GM19099 (cell line): Measurements from ENCODE around the gene TGFBRAP1.

ENCODE experiments used
- POLR2A ChIP-seq: IDR thresholded peaks from 3 replicates; pipeline ENCODE4 v1.6.1; 2011; ENCODE audit warnings: low read depth; ENCODE audit not compliant: insufficient read length; ENCODE audit errors: extremely low read depth

The TGFBRAP1 gene

DNA sequence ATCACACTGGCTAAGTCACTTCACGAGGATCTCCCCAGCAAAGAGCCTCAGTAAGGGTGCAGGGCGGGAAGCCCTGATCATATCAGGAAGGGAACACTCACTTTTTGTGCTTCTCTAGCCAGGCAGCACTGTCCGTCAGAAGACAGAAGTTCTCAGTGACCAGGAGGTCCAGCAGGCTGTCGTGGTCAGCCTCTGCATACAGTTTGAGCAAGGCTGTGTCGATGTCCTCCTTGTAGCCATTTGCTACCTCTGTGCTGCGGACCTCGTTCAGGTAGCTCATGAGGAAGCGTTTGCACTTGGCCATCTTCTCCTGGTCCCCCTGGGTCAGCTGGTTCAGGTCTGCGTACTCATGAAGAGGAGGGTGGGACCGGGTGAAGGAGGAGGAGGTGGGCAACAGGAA lies 49.3 kb downstream of the TGFBRAP1 start:
- TF ChIP-seq POLR2A = no peak

DNA sequence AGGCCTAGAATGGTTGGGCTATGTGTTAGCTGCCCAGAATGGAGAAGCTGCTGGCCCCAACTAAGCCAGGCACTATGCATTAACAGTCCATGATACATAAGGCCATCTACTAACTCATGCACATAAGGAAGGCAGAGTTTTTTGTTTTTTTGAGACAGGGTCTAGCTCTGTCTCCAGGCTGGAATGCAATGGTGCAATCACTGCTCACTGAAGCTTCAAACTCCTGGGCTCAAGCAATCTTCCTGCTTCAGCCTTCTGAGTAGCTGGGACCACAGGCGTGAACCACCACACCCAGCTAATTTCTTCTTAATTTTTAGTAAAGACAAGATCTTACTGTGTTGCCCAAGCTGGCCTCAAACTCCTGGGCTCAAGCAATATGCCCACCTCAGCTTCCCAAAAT lies 50.4 kb downstream of the TGFBRAP1 start:
- no peak for TF ChIP-seq POLR2A

DNA sequence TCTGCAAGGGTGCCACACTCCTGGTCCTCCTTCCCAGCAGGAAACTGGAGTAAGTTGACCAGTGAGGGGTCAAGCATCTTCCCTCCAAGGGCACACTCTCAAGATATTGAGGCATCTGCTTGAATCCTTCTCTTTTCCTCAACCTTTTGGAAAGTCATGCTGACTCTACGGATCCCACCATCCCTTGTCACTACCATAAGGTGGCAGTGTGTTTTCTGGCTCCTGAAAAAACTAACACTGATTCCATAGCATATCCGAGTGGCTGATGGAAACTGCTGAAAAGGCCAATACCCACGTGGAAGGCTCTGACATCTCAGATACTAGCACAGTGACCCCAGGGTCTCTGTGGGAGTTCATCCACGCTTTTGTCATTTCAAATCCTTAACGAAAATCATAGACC lies 50.9 kb downstream of the TGFBRAP1 start:
- no peak for TF ChIP-seq POLR2A

DNA sequence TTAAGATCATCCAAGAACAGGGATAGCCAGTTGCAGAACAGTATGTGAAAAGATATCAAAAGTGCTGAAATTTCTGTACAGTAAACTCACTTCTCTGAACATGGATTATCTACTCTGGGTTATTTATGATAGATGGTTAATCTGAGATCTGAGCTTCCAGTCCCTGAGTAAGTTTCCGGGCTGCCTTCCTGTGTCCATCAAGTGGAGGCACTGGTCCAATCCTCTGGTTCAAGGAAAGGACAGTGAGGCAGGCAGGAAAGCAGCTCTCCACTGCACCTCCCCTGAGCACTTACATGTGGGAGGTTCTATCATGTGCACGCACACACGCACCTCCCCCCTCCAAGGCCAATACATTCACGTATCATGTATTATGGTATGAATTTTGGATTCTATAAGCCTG lies 55.5 kb downstream of the TGFBRAP1 start:
- no peak for TF ChIP-seq POLR2A

DNA sequence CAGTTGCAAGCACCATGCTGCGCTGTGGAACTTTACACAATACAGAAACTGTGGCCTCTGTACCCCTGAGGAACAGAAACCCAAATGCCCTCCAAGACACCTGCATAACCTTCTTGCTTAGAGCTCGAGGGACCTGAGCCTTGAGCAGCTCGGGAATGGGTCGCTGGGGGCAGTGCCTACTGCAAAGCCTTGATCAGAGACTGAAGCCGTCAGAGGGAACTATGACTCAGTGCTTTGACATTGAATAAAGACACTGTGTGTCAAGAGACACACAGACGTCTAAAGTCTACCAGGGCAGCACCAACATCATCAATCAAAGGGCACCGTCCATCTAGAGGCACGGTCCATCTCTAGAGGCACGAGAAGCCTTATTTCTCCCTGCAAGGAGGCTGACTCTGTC lies 57.4 kb downstream of the TGFBRAP1 start:
- no peak for TF ChIP-seq POLR2A

DNA sequence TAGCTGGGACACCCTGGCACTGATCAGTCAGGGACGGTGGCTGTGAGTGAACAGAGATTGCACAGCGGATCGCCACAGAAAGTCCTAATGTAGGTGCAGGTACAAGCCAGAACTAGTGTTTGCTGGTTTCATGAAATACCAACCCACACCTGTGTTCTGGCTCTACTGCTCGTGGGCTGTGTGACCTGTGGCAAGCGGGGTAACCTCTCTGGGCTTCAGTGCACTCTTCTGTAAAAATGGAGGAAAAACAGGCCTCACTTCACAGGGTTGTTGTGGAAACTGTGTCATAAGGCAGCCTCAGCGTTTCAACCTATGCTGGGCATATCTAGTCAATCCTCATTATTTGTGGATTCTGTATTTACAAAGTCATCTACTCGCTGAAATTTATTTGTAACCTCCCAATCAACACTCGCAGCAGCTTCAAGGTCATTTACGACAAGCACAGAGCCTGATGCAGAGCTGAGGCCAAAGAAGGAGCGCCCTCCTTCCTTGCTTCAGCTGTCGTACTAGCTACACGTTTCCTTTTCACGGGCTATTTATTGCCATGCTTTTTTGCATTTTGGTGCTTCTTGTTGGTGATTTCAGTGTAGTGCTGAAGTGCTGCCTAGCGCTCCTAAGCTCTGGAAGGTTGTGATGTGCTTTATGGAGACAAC lies 58.0 kb downstream of the TGFBRAP1 start:
- no peak for TF ChIP-seq POLR2A

DNA sequence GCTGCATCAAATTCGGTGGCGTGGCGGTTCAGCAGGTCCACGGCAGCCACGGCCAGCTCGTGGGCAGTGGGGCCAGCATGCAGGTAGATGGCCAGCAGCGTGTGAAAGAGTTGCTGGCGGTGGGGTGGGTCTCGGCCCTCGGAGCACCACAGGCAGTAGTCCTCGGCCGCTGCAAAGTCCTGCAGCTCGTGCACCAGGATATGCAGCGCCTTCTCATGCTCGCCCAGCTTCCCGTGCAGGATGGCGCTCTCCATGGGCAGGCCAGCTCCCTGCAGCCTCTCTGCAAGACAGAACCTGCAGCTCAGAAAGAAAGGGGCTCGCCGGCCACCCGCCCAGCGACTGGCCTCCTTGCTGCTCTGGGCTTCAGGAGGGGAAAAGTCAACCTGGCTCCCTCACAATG lies 60.1 kb downstream of the TGFBRAP1 start:
- no peak for TF ChIP-seq POLR2A

DNA sequence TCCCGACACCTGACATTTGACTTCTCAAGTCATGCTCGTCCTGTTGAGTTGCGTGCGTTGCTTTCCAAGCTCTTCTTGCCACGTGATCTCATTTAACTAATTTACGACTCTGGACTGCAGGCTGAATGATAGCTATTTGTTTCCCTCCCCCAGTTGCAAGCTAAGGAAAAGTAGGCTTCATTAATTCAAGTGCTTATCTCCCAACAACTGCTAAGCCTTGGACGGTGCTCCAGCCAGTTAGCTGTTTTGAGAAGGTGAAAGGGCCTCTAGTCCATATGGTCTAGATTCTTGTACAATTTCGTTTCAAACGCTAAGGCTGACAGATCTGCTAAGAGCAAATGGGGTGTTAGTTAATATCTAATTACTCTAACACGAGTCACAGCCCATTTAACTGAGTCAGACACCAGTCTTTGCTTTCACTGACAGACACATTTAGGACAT lies 66.9 kb downstream of the TGFBRAP1 start:
- TF ChIP-seq POLR2A = no peak

DNA sequence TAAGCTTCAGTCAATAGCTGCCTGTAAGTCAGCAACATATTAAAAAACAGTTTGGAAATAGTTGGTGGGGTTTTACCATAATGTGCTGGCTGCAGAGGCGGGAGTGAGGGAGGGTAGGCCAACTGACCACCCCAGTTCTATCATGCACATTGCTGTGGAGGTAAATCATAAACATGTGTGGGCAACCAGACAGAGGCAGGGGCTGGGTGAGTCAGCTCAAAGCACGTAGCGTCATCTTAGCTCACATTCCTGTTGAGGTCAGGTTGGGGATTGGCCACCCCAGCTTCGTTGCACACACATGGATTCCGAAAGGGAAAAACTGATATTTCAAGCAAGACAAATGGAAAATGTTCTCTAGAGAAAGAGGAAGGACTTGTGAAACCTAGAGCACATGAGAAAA lies 68.5 kb downstream of the TGFBRAP1 start:
- no peak for TF ChIP-seq POLR2A

DNA sequence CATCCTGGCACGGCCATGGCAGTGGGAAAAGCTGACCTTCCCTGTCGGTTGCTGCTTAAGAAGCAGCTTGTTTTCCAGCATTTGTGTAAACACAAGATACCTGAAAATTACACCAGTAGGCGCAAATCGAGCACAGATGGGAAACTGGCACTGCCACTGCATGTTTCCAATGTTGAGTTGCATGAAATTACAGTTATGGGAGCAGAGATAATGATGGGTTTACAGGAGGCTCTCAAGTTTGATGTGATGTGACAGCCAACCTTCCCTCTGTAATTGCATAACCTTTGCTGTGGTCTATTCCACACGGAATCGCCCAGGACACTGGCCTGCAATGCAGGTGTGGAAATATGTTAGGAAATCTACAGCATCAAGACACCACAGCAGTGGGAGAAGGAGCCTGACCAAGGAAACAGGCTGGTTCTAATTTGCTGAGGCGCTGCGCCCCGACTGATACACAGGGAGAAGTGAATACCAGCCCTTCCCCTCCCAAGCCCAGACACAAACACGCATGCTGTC lies 70.6 kb downstream of the TGFBRAP1 start:
- no peak for TF ChIP-seq POLR2A

DNA sequence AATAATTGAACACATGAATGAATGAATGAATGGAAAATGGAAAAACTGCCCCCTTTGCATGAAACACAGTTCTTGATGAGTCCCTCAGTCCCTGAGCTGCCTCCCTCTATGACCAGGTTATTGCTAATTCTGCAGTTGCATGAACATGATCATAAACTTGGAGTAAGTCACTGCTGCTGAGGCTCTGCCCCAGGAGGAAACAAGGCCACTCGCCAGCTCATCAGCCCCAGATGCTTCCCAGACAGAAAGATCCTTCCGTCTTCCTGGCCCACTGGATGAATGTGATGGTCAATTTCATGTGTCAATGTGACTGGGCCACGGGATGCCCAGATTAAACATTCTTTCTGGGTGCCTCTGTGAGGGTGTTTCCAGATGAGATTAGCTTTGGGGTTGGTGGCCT lies 71.6 kb downstream of the TGFBRAP1 start:
- TF ChIP-seq POLR2A = no peak

DNA sequence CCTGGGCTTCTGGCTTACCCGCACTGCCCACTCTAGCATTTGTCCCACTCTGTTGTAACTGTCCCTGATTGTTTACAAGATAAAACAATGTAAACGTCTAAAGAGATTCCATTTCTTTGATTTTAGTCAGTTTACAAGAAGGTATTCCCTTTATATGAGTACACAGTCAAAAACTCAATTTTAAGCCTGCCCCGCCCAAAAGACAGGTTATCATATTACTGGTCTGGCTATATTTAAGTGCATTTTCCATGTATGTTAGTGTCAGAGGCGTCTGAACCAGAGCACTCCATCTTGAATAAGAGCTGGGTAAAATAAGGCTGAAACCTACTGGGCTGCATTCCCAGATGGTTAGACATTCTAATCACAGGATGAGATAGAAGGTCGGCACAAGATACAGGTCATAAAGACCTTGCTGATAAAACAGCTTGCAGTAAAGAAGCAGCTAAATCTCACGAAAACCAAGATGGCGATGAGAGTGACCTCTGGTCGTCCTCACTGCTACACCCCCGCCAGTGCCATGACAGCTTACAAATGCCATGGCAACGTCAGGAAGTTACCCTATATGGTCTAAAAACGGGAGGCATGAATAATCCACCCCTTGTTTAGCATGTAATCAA lies 73.0 kb downstream of the TGFBRAP1 start:
- TF ChIP-seq POLR2A = no peak

DNA sequence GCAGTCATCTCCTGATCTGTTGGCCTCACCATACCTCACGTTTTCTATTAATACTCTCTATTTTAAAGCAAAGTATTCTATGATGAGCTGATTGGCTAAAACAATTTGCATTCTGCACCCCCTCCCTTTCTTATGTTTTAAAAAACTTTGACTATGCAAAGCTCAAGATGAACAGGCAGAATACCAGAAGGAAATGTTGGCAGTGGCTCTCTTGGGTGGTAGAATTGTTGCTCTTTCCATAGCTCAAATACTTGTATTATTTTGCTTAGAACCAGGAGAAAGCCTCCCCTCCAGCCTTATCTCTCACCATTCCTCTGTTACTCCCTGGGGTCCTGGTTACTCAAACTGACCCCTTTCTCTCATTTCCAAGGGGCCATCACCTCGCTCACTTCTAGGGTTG lies 73.6 kb downstream of the TGFBRAP1 start:
- no peak for TF ChIP-seq POLR2A

DNA sequence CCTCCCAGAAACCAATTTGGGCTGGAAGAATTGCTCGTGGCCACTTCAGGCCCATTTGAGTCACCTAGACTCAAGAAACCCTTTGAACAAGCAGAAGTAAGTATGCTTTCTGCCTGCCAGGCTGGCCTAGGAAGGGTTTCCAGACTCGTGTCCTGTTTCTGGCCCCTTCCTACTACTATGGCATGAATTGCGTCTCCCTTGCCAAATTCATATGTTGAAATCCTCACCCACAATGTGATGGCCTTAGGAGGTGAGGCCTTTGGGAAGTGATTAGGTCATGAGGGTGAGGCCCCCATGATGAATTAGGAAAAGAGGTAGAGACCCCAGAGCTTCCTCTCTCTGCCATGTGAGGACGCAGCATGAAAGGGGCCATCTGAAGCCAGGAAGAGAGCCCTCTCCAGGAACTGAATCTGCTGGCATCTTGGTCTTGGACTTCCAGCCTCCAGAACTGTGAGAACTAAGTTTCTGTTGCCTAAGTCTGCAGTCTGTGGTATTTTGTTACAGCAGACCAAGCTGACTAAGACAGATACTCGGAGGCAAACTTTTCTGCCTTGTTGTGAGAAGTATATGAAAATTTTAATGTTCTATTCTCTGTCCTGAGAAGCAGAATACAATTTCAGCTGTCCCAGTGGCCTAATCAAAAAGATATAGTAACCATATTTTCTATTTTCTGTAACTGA lies 74.9 kb downstream of the TGFBRAP1 start:
- no peak for TF ChIP-seq POLR2A

DNA sequence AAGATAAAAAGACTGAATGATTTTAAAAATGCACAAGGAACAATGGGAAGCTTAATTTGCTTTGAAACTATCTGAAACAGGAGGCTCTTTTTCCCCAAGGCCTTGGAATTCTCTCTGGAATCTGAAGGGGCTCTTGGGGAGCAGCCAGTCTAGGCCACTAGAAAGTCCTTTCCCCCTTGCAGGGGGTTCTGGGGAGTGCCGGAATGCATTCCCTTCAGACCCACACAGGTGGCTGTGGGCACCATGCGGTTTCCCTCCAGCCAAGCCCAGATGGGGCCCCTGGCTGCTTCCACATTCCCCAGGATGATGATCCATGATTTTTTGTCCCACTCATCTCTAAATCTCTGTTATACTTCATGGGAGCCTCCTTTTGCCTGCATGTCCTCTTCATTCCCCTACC lies 77.3 kb downstream of the TGFBRAP1 start:
- TF ChIP-seq POLR2A = no peak

DNA sequence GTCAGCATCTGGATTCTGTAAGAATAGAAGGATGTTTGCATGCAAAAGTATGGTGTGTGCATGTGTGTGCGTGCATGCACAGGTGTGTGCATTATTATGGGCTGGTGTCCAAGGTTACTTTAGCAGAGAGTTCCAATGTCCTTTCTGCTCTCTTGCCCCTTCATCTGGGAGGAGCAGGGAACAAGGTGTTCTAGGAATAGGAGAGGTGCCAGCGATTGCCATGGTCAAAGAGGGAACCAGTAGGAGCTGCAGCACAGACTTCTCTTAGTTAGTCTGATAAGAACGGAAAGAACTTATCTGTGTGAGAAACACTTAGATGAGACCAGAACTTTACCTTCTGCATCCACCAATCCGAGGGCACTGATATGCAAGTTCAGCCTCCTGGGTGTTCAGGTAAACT lies 79.6 kb downstream of the TGFBRAP1 start:
- no peak for TF ChIP-seq POLR2A
